Activated T-cell treated with anti-CD3 and anti-CD28 coated beads for 24 hours (primary cell): Measurements from ENCODE around the gene PRMT1.

Experiments used
- DNase-seq: peaks from one replicate; pipeline ENCODE4 v3.0.0-alpha.2; 2020; ENCODE audit warnings: low read depth

The PRMT1 gene

DNA sequence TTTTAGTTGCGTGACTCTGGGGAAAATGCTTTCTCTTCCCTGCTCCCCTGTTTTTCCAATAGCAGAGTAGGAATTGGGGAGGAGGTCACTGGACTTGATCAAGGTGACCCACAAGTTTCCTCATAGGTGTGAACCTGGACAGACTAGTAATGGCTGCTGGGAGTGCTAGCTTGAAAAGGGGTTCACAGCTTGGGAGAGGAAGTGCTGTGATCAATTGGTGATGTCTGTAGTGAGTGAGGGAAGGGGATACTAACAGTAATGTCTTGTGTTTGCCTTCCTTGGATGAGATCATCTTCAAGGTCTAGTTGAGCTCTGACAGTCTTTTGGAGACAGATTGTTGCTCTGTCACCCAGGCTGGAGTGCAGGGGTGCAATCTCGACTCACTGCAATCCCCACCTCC lies 9.6 kb upstream of the PRMT1 start:
- no peak for DNase-seq

DNA sequence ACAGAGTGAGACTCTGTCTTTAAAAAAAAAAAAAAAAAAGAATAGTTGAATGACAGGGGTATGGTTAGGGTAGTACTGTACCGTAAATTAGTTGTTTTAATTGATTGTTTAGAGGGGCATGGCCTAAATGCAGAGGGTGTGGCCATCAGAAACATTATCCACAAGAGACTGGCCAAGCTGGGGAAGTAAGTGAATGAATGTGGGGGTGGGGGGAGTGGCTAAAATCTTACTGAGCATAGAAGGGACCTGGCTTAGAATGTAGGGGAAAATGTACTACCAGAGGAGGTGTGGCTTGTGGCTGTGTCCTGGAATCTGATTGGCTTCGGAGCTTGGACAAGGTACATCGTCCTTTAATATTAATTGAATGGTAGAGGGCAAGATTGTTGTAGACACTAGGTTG lies 7.6 kb upstream of the PRMT1 start:
- DNase-seq: no peak

DNA sequence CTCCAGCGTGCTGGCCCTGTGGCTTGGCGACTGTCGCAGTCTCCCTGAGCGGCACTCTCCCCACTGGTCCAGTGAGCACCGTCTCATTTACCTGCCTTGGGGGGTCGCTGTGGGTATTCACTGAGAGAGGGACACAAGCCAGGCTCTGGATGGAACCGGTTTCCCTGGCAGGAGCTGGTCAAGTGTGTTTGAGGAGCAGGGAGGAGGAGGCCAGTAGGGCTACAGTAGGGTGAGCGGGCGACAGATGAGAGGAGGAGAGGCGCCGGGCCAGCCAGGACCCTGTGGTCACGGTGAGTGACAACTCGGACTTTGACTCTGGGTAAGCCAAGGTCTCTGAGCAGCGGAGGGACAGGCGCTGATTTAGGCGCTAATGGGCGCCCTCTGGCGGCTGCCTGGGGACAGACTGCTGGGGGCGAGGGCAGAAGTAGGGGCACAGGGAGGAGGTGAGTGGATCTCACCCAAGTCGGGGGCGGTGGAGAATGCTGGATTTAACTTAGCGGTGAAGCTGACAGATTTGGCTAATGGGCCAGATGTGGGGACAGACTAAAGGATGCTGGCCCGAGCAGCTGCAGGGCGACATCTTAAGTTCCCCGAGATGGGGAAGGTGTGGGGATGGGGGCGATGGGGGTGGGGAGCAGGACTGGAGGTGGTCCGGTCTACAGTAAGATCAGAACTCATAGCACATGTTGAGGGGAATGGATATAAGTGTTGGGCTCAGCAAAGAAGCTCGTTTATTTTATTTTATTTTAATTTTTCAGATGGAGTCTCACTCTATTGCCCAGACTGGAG lies 4.7 kb upstream of the PRMT1 start:
- DNase-seq: peak; percentile 60

DNA sequence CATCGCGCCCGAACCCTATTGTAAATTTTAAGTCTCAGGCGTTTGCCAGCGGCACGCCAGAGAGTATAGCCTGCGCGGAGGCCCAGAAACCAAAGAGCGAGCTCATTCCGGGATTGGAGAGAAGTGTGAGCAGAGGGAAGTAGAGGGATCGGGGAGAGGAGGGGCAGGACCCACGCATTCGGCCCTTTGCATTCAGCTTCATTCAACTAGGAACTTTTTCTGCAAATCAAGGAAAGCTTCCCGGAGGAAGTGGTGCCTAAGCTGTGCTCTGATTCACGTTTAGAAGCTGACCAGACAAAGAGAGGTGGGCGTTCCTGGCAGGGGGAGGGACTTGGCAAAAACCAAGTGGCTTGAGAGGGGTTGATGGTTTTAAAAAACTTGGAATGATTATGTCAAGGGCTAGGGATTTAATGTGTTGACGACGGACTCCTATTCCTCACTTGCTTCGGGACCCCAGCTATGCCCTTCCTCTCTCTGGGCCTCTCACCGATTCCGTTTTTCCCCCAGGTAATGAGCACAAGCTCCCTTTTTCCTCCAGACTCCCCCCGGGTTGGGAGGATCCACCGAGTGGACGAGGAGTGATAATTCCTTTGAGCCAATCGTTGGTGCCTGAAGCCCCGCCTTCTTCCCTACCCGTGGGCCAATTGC lies 811 bp upstream of the PRMT1 start:
- no peak for DNase-seq

DNA sequence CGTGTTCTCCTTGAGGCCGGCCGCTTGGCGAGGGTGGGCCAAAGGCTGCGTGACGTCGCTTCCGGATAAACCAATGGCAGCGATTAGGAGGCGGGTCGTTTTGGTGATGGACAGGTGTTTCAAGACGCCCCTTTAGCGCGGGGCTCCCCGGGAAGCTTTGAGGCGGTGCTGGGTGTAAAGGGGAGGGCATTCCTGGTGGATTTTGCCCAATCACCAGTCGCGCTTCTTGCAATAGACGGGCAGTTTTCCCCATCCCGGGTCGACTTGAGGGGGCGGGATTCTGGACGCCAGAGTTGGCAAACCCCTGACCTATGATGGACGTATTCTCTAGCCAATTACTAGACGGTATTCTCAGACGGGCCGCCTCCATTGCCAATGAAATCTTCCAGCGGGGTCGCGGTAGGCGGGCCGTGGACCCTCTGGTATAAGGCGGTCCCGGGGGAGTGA lies 264 bp upstream of the PRMT1 start:
- DNase-seq: peak; percentile 98

DNA sequence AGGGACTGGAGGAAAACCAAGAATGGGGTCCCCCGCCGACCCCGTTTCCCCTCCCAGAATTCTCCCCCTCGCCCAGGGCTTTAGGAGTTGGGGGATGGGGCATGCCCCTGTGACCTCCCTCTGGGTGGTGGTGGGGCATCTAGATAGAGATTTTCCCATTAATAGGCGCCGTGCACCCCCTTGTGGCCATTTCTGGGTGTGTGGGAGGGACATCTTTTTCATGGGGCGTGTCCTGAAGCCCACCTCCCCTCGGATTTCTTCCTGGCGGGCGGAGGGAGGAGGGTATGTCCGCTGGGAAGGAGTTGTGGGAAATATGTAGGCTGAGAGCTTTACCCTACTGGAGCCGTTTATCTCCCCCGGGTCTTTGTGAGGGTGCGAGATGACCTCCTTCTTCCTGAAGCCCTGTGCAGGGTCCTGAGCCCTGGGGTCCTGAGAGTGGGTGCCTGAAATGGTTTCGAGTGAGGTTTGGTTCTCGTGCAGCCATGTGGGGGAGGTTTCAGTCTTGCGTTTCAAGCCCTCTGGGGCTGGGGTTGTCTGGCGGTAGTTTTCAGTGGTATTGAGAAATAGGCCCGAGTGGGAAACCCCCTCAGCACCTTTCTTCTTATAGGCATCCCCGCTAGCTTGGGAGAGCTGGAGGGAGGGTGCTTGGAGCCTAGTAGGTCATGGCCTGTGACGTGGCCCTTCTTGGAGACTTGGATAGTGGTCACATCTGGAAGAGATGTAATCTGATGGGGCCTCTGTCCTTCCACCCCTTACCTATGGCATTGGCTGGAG lies 1.0 kb downstream of the PRMT1 start:
- peak; percentile 72 for DNase-seq

- no peak for DNase-seq
Observed at GRCh38 chr19:49678985-49679770, 2.1 kb downstream of the PRMT1 start.

- no peak for DNase-seq
Observed at GRCh38 chr19:49679771-49680413, 2.8 kb downstream of the PRMT1 start.

GRCh38 chr19:49680421-49681351 lies 3.6 kb downstream of the PRMT1 start:
- DNase-seq: peak; percentile 91

GRCh38 chr19:49681830-49682229 lies 4.8 kb downstream of the PRMT1 start:
- DNase-seq: no peak

DNA sequence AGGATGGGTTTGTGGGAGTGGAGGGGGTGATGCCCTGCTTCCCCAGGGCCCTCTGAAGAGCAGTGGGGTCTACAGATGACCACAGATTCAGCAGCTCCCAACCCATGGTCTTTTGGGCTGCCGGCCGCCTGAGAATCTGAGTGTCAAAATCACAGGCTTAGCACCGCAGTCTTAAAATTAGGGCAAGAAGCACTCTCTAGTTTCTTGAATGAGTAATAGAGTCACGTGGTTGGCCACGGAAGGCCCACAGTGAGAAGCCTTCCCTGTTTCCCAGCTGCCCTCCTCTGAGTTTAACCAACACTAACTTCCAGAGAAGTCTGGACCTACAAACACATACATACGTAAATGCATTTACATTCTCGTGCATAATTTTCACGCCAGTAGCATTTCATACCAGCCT lies 5.2 kb downstream of the PRMT1 start:
- no peak for DNase-seq

GRCh38 chr19:49683814-49684250 lies 6.8 kb downstream of the PRMT1 start:
- no peak for DNase-seq

GRCh38 chr19:49684251-49684982 lies 7.3 kb downstream of the PRMT1 start:
- DNase-seq: no peak

DNA sequence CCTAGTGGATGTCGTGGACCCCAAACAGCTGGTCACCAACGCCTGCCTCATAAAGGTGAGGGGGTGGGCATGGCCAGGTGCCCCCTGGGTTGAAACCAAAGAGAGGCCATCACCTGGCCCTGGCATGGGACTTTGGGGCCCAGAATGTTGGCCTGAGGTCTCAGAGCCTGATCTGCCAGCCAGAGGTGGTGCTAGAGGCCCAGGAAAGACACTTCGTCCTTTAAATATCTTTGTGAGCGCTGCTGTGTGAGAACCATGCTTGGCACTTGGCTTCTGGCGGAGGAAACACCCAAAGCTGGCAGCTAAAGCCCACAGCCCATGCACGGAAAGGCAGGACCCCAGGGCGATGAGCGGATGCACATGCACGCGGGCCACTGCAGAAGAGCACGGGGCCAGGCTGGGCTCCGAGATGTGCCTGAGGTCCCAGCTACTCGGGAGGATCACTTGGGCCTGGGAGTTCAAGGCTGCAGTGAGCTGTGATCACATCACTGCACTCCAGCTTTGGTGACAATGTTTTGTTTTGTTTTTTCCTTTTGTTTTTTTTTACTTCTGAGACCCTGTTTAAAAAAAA lies 8.0 kb downstream of the PRMT1 start:
- DNase-seq: no peak

- DNase-seq: no peak
Observed at GRCh38 chr19:49685845-49686332, 8.8 kb downstream of the PRMT1 start.

DNA sequence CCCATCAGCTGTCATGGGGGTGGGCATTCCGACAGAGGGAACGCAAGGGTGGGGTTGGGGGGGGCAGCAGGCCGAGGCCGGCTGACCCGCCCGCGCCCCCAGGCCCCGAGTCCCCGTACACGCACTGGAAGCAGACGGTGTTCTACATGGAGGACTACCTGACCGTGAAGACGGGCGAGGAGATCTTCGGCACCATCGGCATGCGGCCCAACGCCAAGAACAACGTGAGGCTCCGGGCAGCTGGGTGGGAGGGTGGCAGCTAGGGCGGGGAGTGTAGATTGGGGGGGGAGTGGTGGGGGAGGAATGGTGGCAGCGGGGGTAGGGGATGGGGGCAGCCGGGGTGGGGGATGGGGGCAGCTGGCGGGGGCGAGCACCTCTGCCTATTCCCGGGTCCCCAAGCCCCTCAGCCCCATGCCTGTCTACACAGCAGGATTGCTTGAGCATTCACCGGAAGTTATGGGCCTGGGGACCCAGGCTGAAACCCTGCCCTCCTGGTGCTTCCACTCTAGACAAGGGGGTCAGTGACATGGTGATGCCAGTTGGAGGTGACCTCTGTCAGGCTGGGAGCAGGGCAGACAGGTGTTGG lies 9.5 kb downstream of the PRMT1 start:
- DNase-seq: no peak

DNA sequence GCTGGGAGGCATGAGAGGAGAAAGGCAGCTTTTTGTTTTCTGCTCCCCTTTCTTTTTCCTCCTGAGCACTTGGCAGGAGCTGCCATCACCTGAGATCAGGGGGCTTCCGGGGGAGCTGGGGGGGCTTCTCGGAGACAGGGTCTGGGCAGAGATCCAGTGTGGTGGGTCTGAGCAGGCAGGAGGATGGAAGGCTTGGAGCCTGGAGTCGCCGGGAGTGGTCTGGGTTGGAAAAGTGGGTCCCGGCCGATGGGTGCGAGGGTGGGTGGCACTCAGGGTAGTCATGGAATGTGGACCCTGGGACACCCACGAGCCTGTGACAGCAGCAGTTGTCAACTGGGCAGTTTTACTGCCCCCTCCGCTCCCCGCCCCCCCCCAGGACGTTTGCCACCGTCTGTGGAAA lies 10.1 kb downstream of the PRMT1 start:
- DNase-seq: no peak

DNA sequence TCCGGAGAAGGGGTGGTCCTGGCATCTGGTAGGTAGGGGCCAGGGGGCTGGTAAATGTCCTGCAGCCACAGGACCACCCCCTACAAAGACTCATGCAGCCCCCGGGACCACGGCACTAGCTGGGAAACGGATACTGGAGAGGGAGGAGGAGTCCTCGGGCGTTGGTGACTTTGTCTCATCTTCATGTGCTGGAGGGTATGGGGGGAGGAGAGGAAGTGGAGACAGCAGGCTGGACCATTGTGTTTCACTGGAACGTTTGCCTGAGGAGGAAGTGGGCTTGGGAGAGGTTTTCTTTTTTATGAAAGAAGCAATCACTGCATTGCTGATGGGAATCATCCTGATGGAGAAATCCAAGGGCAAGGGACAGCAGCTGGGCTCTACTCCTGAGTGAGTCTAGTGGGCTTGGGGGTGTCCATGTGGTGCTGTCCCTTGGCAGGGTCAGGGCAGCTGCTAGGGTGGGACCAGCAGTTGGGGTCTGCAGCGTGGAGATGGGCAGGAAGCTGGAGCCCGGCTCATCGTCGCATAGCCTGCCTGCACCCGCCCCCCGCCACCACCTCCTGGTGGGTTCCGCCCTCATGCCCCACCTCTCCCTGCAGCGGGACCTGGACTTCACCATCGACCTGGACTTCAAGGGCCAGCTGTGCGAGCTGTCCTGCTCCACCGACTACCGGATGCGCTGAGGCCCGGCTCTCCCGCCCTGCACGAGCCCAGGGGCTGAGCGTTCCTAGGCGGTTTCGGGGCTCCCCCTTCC lies 10.7 kb downstream of the PRMT1 start:
- no peak for DNase-seq
